Liver (tissue), 3 donors: ENCODE results near the gene KDELR1.

ENCODE experiments used
- CTCF ChIP-seq: fragments of 150-350 bp; IDR thresholded peaks from 2 replicates; pipeline ENCODE4 v1.5.1; 2017; ENCODE audit warnings: improper control_type of control experiment, low read depth, low read length; ENCODE audit not compliant: missing input control
- EGR1 ChIP-seq, 2 donors: IDR thresholded peaks; 2 replicates each; pipeline ENCODE4 v1.6.1; 2016 to 2018; ENCODE audit warnings: antibody characterized with exemption in 2 of 2, low read depth in 2 of 2
- FOXA1 ChIP-seq: IDR thresholded peaks from 2 replicates; pipeline ENCODE4 v1.6.1; 2016; ENCODE audit warnings: antibody characterized with exemption
- GABPA ChIP-seq, 2 donors: IDR thresholded peaks in 1 of 2; conservative IDR thresholded peaks in 1 of 2; 2 replicates each; pipeline ENCODE4 v1.6.1; 2016; ENCODE audit warnings: antibody characterized with exemption in 2 of 2, mild to moderate bottlenecking in 1 of 2, moderate library complexity in 1 of 2
- HNF4A ChIP-seq, 2 donors: conservative IDR thresholded peaks; 2 replicates each; pipeline ENCODE4 v1.6.1; 2016; ENCODE audit warnings: antibody characterized with exemption in 2 of 2, mild to moderate bottlenecking in 2 of 2
- JUND ChIP-seq, 2 donors: IDR thresholded peaks; 2 replicates each; pipeline ENCODE4 v1.6.1; 2016; ENCODE audit warnings: antibody characterized with exemption in 2 of 2
- RAD21 ChIP-seq, 2 donors: IDR thresholded peaks; 2 replicates each; pipeline ENCODE4 v1.6.1; 2016; ENCODE audit warnings: antibody characterized with exemption in 2 of 2, mild to moderate bottlenecking in 2 of 2
- REST ChIP-seq: IDR thresholded peaks from 2 replicates; pipeline ENCODE4 v1.6.1; 2016; ENCODE audit warnings: antibody characterized with exemption, mild to moderate bottlenecking
- SP1 ChIP-seq: IDR thresholded peaks from 2 replicates; pipeline ENCODE4 v1.6.1; 2018; ENCODE audit warnings: antibody characterized with exemption, mild to moderate bottlenecking
- TAF1 ChIP-seq: conservative IDR thresholded peaks from 2 replicates; pipeline ENCODE4 v1.6.1; 2016; ENCODE audit warnings: antibody characterized with exemption, mild to moderate bottlenecking
- YY1 ChIP-seq: IDR thresholded peaks from 2 replicates; pipeline ENCODE4 v1.6.1; 2016; ENCODE audit warnings: antibody characterized with exemption, mild to moderate bottlenecking
- ZBTB33 ChIP-seq: IDR thresholded peaks from 2 replicates; pipeline ENCODE4 v1.6.1; 2016; ENCODE audit warnings: antibody characterized with exemption
- TF ChIP-seq, protein P1 (sequence below): IDR thresholded peaks from 2 replicates; pipeline ENCODE4 v1.6.1; 2016; ENCODE audit warnings: antibody characterized with exemption
- donor health status: healthy.
- donor health status: healthy.

DNA sequence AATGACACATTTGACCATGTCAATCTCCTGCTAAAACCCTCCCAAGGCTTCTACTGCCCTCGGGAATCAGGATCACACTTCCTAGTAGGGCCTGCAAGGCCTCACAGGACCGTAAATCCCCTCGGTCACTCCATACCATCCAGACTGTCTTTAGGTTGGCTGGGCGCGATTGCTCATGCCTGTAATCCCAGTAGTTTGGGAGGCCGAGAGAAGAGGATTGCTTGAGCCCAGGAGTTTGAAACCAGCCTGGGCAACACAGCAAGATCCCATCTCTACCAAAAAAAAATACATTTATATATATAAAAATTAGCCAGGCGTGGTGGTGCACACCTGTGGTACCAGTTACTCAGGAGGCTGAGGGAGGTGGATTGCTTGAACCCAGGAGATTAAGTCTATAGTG lies 42.6 kb downstream of the KDELR1 start:
- TF ChIP-seq REST (no peak), CTCF (no peak), GABPA (IDR thresholded peaks at IDR 0.05 in 1 of 2, conservative IDR thresholded peaks at IDR 0.05 in 1 of 2) (no peak), JUND (IDR thresholded peaks at IDR 0.05) (no peak), TAF1 (no peak), EGR1 (IDR thresholded peaks at IDR 0.05; ENCODE audit: low read depth in 2 of 2) (no peak), FOXA1 (no peak), RAD21 (IDR thresholded peaks at IDR 0.05) (no peak), YY1 (no peak), HNF4A (conservative IDR thresholded peaks at IDR 0.05) (no peak), SP1 (no peak), ZBTB33 (no peak)
- TF ChIP-seq, protein P1, sequence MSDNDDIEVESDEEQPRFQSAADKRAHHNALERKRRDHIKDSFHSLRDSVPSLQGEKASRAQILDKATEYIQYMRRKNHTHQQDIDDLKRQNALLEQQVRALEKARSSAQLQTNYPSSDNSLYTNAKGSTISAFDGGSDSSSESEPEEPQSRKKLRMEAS: no peak
